ENCODE data around the gene FASTKD2.

DNA sequence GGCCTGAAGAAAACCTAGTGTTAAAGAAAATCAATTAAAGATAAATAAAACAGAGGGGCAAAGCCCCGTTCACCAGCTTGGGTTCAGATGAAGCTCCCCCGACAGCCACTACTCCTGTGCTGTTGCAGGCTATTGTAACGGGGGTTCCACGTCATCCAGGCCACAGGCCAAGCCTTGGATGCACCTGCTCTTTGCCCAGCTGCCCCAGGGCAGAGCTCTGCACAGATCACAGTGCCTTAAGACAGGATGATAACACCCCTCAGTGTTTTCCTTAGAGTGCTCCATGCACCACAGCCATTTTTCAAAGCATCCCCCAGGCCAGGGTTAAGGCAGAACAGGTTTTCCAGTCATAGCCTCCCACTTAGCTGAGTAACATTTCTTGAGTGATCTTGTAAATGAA, 32.0 kb downstream of the FASTKD2 start:
- TF ChIP-seq TAF1 (IDR thresholded peaks at IDR 0.05; ENCODE audit: borderline replicate concordance, low read depth, low read length) (no peak), POLR2A (IDR thresholded peaks at IDR 0.05; ENCODE audit: low read depth, low read length) (no peak), POLR2AphosphoS5 (IDR thresholded peaks at IDR 0.05; ENCODE audit: low read depth, low read length) (no peak)
